Fibroblast of lung (primary cell): ENCODE measurements around the gene HYPK. TPM values are rescaled to one million over a fixed set of nuclear protein-coding genes. Genes with fewer than 3 reads are reported as not detected.

Experiments used
- DNase-seq, 2 donors: peaks; one replicate each; pipeline versions ENCODE4 v3.0.0 to v3.0.0-alpha.2; 2010; ENCODE audit warnings: low read depth in 2 of 2
- H2AFZ ChIP-seq: 2 replicates; pipeline ENCODE4 v1.5.1; 2012; ENCODE audit warnings: low read length, control low read depth, inconsistent platforms
- H3K27ac ChIP-seq: 2 replicates; pipeline ENCODE4 v1.5.1; 2011; ENCODE audit warnings: low read length, control low read depth; ENCODE audit not compliant: insufficient read depth
- H3K27me3 ChIP-seq: 2 replicates; pipeline ENCODE4 v1.5.1; 2011; ENCODE audit warnings: mild to moderate bottlenecking, low read length; ENCODE audit not compliant: control insufficient read depth, insufficient read depth
- H3K36me3 ChIP-seq: 2 replicates; pipeline ENCODE4 v1.5.1; 2011; ENCODE audit warnings: low read length; ENCODE audit not compliant: control insufficient read depth, insufficient read depth
- H3K4me1 ChIP-seq: 2 replicates; pipeline ENCODE4 v1.5.1; 2011; ENCODE audit warnings: low read length; ENCODE audit not compliant: control insufficient read depth, insufficient read depth; ENCODE audit errors: extremely low read depth
- H3K4me2 ChIP-seq: 2 replicates; pipeline ENCODE4 v1.5.1; 2011; ENCODE audit warnings: low read length, control low read depth; ENCODE audit not compliant: insufficient read depth; ENCODE audit errors: extremely low read depth
- H3K4me3 ChIP-seq, 4 experiments: fragments of 200-600 bp in 1 of 4; sonication (generic) in 1 of 4; replicated peaks in 1 of 4; 2 replicates each; pipeline ENCODE4 v1.5.1; 2011 to 2016; ENCODE audit warnings: low read length in 4 of 4, low read depth in 3 of 4, mild to moderate bottlenecking in 3 of 4, control low read depth in 2 of 4, inconsistent platforms in 1 of 4, mixed read lengths in 1 of 4; ENCODE audit not compliant: insufficient read depth in 1 of 4; ENCODE audit errors: control extremely low read depth in 1 of 4
- H3K79me2 ChIP-seq: 2 replicates; pipeline ENCODE4 v1.5.1; 2012; ENCODE audit warnings: mild to moderate bottlenecking, low read length, inconsistent platforms; ENCODE audit not compliant: control insufficient read depth, insufficient read depth
- H3K9ac ChIP-seq: 2 replicates; pipeline ENCODE4 v1.5.1; 2011; ENCODE audit warnings: mild to moderate bottlenecking, low read length, control low read depth; ENCODE audit not compliant: insufficient read depth
- H3K9me3 ChIP-seq: 2 replicates; pipeline ENCODE4 v1.5.1; 2012; ENCODE audit warnings: low read depth, low read length; ENCODE audit not compliant: control insufficient read depth, insufficient read depth
- H4K20me1 ChIP-seq: 2 replicates; pipeline ENCODE4 v1.5.1; 2011; ENCODE audit warnings: low read length; ENCODE audit not compliant: control insufficient read depth, insufficient read depth; ENCODE audit errors: extremely low read depth
- EZH2 ChIP-seq: IDR thresholded peaks from 2 replicates; pipeline ENCODE4 v1.5.1; 2012; ENCODE audit warnings: low read length, control low read depth, mild to moderate bottlenecking; ENCODE audit errors: missing control alignments
- polyA plus RNA-seq, 2 donors: library from polyadenylated mRNA; depleted of rRNA in 1 of 2; stranded (reverse) in 1 of 2; unstranded in 1 of 2; fragments of >200 nt; gene quantifications; 2 replicates each; pipeline ENCODE4 v1.2.1, GENCODE V29; 2011 to 2012; ENCODE audit warnings: missing spikeins in 1 of 2
- total RNA-seq: library from RNA; depleted of rRNA; stranded (reverse); fragments of >200 nt; gene quantifications from 2 replicates; pipeline ENCODE4 v1.2.1, GENCODE V29; 2014
- TF ChIP-seq, protein P1 (sequence below), 2 donors: IDR thresholded peaks in 1 of 2; conservative IDR thresholded peaks in 1 of 2; 1 replicate in 1 of 2; 2 replicates in 1 of 2; pipeline ENCODE4 v1.5.1; 2011 to 2012; ENCODE audit warnings: low read length in 2 of 2, control low read depth in 1 of 2, inconsistent platforms in 1 of 2, low read depth in 1 of 2, mild to moderate bottlenecking in 1 of 2

HYPK gene
- total and polyA plus RNA-seq, 2 donors (not counting 1 experiment from before 2014, with no cell fraction given), result 8.6 to 8.7 TPM

DNA sequence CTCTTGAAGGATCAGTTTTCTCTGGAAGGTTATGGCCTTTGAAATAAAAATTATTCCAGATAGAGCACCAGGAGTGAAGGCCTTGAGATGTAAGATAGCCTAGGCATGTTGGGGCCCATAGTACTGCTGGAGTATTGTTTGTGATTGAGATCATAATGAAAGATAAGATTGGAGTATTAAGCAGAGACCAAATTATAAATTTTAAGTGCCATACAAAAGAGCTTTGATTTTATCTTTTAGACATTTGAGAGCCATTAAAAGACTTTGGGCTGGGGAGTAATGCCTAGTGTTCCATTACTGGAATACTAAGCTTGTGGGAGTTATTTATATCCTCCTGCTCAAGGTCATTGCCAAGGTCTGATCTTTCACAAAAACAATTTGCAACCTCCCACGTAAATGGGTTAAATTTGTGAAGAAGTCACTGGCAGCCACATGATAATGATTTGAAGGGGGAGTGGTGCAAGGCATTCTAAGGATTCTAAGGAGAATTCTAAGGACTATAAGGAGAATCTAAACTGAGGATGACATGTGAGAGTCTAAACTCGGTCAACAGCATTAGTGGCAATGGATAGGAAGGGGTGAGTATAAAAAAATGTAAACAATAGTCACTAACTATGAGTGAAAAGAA lies 36.5 kb upstream of the HYPK start:
- Histone ChIP-seq H3K9ac (no peak overlapping the region), H2AFZ (no peak overlapping the region), H3K4me2 (no peak overlapping the region), H3K36me3 (peaks cover 12% of the 10 kb centered on the region), H4K20me1 (no peaks in the 10 kb centered on the region), H3K4me1 (peaks cover 2% of the 10 kb centered on the region), H3K4me3 (no peak overlapping the region), H3K9me3 (no peaks in the 10 kb centered on the region), H3K79me2 (peaks cover 2% of the 10 kb centered on the region), H3K27me3 (no peaks in the 10 kb centered on the region), H3K27ac (no peak overlapping the region)
- DNase-seq, result no peak
- no peak for TF ChIP-seq EZH2
- TF ChIP-seq, protein P1, sequence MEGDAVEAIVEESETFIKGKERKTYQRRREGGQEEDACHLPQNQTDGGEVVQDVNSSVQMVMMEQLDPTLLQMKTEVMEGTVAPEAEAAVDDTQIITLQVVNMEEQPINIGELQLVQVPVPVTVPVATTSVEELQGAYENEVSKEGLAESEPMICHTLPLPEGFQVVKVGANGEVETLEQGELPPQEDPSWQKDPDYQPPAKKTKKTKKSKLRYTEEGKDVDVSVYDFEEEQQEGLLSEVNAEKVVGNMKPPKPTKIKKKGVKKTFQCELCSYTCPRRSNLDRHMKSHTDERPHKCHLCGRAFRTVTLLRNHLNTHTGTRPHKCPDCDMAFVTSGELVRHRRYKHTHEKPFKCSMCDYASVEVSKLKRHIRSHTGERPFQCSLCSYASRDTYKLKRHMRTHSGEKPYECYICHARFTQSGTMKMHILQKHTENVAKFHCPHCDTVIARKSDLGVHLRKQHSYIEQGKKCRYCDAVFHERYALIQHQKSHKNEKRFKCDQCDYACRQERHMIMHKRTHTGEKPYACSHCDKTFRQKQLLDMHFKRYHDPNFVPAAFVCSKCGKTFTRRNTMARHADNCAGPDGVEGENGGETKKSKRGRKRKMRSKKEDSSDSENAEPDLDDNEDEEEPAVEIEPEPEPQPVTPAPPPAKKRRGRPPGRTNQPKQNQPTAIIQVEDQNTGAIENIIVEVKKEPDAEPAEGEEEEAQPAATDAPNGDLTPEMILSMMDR (conservative IDR thresholded peaks at IDR 0.05 in 1 of 2, IDR thresholded peaks at IDR 0.05 in 1 of 2; ENCODE audit: low read depth in 1 of 2, low read length in 2 of 2), result no peak

DNA sequence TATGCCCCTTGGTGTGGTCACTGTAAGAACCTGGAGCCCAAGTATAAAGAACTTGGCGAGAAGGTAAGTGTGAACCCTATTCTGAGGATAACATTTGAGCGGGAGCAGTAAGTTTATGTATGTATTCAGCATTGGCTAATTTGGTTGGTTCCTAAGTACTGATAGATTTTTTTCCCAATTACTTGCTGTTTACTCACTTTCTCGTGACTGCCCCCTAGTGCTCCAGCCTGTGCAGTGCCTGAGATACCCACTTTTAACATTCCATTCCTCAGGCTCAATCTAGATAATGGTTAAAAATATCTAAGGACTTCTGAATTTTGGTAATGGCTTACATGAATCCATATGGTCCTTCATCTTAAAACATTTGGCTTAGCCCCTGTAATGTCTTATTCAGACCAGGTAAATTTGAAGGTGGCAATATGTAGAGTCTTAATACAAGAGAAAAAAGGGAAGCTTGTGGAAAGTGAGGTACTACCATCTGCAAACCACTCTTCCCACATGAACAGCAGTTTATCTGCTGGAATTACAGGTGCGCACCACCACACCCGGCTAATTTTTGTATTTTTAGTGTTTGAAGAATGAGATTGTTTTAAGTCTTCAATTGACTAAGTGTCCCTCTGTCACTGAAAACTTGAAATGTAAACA lies 30.7 kb upstream of the HYPK start:
- no peak overlapping the region for H3K4me2 ChIP-seq
- no peak overlapping the region for H2AFZ ChIP-seq
- H3K79me2 ChIP-seq, result no peaks in the 10 kb centered on the region
- peak; percentile 57 to 73 for DNase-seq
- no peaks in the 10 kb centered on the region for H4K20me1 ChIP-seq
- H3K4me3 ChIP-seq, result no peak overlapping the region
- TF ChIP-seq EZH2, result no peak
- TF ChIP-seq, protein P1 (conservative IDR thresholded peaks at IDR 0.05 in 1 of 2, IDR thresholded peaks at IDR 0.05 in 1 of 2; ENCODE audit: low read depth in 1 of 2, low read length in 2 of 2), result peak; percentile 84 to 96
- H3K36me3 ChIP-seq, result peaks cover 17% of the 10 kb centered on the region
- H3K27me3 ChIP-seq, result no peaks in the 10 kb centered on the region
- H3K9ac ChIP-seq, result no peak overlapping the region
- no peak overlapping the region for H3K27ac ChIP-seq
- H3K4me1 ChIP-seq, result no peaks in the 10 kb centered on the region
- no peaks in the 10 kb centered on the region for H3K9me3 ChIP-seq

DNA sequence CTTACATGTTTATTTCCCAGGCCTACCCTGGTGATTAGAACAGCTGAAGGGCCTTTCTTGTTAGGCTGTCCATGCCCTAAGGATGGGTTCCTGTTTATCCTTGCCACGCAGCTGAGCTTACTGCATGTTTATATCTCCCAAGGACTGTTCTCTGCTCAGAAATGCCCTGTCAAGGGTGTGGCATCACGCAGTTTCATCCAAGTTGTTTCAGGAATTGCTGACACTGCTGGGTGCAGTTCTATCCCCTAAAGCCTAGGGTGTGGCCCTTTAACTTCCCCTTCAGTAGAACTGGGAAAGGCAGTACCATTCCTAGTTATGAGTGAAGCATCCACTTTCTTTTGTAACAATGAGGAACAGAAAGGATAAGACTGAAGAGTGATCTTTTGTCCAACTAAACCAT lies 28.6 kb upstream of the HYPK start:
- no peak for DNase-seq
- no peak overlapping the region for H3K9ac ChIP-seq
- peaks cover 12% of the 10 kb centered on the region for H3K36me3 ChIP-seq
- no peaks in the 10 kb centered on the region for H4K20me1 ChIP-seq
- H3K27ac ChIP-seq, result no peak overlapping the region
- no peaks in the 10 kb centered on the region for H3K27me3 ChIP-seq
- H3K4me2 ChIP-seq, result no peak overlapping the region
- H3K4me3 ChIP-seq, result no peak overlapping the region
- TF ChIP-seq, protein P1 (conservative IDR thresholded peaks at IDR 0.05 in 1 of 2, IDR thresholded peaks at IDR 0.05 in 1 of 2; ENCODE audit: low read depth in 1 of 2, low read length in 2 of 2), result no peak
- no peaks in the 10 kb centered on the region for H3K79me2 ChIP-seq
- H3K9me3 ChIP-seq, result no peaks in the 10 kb centered on the region
- no peak overlapping the region for H2AFZ ChIP-seq
- H3K4me1 ChIP-seq, result no peaks in the 10 kb centered on the region
